GM19463 (cell line): ENCODE measurements around the gene CLRN3.

Experiments used
- ATAC-seq: cut with Tn5 transposase; IDR thresholded peaks from one replicate; pipeline ENCODE4 v1.9.1; 2021; ENCODE audit warnings: mild to moderate bottlenecking, moderate library complexity; ENCODE audit not compliant: unreplicated experiment

The CLRN3 gene

GRCh38 chr10:127875916-127876315 lies 16.8 kb downstream of the CLRN3 start:
- ATAC-seq: no peak

GRCh38 chr10:127875449-127875765 lies 17.3 kb downstream of the CLRN3 start:
- no peak for ATAC-seq

DNA sequence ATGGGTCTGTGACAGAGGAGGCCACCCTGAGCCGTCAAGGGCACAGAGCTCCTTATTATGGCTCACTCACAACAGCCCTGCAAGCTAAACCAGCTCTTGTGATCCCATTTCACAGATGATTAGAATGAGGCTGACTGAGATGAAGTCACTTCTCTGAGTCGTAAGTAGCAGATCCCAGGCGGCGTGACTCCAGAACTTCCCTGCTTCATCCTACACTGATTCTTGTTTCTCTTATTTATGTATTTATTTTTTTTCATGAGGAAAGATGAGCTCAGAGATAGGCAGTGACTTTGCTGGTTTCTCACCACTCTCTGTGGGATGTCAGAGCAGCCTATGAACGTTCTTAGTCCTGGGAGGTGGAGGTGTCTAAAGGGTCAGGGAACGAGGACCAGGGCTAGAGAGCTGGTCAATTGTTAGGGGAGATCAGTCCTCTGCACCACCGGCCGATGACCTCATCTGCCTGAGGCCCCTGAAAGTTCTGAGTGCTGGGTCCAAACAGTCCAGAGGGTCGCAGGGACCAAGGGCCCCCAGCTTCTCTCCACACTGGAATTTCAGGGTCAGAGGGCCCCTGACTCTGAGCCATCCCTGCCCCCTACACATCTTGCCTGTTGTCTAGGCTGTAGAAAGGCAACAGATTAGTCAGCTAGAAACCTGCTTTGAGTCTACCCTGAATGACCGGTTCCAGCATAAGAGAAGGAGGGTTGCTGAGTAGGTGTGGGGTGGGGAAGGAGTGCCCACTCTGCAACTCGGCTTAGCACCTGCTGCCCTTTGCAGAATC lies 17.9 kb downstream of the CLRN3 start:
- peak; percentile 58 for ATAC-seq

DNA sequence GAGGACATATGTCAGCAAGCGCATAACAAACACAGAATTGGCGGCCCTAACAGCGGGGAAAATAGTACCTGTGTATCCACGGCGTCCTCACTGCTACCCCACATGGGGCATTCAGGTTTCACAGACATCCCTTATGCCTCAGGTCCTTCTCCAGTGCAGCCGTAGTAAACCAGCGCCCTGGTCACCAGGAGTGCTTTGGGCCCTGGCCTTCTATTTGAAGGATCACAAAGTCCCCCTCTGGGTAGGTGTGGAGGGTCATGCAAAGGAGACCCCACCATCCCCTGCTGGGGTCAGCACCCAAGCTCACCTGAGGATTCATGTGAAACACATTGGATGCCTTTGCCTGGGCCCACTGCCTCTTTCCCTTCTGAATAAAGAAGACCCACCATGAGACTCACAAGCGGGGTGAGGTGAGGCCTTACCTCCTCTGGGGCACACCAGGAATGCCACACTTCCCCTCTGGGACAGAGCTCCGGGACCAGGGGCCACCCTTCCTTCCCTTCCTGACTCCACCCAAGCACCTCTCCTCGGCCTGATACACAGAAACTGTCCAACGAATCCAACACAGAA lies 18.8 kb downstream of the CLRN3 start:
- ATAC-seq: no peak

GRCh38 chr10:127872871-127873600 lies 19.7 kb downstream of the CLRN3 start:
- ATAC-seq: no peak

GRCh38 chr10:127872011-127872761 lies 20.6 kb downstream of the CLRN3 start:
- ATAC-seq: no peak

DNA sequence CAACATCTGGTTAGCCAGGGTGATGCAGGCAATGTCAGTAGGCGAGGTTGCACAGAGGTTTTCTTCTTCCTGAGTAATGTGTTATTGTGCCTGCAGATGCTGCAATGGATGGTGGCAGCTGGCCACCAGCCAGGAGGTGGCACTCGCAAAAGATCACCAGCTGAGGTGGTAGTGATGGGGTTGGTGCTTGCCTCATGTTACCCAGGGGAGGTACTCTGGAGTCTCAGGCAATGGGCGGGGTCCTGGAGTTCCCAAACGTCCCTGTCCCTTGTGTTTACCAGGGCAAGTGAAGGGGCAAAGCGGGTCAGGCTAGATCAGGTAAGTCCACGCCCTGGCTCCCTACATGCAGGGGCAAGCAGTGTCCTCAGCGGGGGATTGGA lies 21.1 kb downstream of the CLRN3 start:
- ATAC-seq: no peak

- no peak for ATAC-seq
Observed at GRCh38 chr10:127869329-127869728, 23.4 kb downstream of the CLRN3 start.

DNA sequence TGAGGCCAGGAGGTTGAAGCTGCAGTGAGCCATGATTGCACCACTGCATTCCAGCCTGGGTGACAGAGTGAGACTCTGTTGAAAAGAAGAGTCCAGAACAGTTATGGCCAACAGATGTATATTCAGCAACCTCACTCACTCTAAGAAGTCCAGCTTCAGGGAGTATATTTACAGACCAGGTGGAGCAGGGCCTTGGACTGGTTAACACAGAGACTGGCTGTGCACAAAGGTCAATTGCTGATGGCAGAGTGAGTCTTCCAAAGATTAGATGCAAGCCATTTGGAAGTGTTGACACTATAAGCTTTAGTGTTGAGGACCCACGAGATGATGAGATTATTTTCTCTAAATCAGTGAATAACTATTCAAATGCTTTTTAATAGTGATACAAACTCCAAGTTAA lies 24.9 kb downstream of the CLRN3 start:
- ATAC-seq: no peak

DNA sequence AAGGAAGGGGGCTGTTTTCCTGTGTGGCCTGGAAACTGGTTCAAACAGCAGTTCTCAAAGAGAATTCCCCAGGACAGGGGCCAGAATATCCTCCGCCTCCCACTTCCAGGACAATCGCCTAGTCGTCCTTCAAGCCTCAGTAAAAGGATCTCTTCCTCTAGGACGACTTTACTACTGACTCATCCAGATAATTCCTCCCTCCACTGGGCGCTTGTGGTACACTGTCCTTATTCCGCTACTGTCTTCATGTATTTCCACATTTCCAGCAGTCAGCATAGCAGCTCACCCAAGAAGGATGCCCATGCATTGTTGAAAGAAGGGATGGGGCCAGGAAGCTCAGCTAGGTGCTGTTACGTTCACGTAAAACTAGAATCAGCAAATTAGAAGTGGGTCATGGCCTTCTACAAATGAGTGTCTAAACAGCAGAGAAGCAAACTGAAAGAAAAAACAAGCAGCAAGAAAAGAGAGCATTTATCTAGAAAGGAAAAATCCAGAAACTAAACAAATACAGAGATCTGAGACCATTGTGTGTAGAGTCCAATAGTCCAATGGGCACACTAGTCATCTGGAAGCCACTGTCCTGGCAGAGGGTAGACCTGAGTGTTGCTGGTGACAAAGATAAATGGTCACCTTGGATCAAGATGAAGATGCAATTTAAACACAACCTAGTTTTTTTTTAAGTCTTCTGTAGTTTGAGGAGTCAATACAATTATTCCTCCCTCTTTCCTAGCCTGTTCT lies 26.3 kb downstream of the CLRN3 start:
- no peak for ATAC-seq

GRCh38 chr10:127863231-127863825 lies 29.4 kb downstream of the CLRN3 start:
- ATAC-seq: no peak

GRCh38 chr10:127860592-127860991 lies 32.1 kb downstream of the CLRN3 start:
- ATAC-seq: no peak

- ATAC-seq: no peak
Observed at GRCh38 chr10:127855976-127856375, 36.8 kb downstream of the CLRN3 start.

DNA sequence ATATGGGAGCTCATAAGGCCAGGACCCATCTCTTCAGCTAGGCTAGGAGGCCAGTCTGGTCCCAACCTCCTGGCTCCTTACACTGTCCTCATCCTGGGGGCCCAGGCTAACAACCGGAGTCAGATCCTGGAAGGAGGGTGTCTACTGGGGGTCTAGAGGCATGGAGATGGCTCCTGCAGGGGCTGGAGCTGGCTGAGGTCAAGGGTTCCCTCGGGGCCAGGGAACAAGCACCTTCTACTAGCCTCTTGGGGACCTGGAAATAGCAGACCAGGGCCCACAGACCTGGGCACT lies 37.2 kb downstream of the CLRN3 start:
- no peak for ATAC-seq

GRCh38 chr10:127854769-127855590 lies 37.8 kb downstream of the CLRN3 start:
- ATAC-seq: peak; percentile 61

DNA sequence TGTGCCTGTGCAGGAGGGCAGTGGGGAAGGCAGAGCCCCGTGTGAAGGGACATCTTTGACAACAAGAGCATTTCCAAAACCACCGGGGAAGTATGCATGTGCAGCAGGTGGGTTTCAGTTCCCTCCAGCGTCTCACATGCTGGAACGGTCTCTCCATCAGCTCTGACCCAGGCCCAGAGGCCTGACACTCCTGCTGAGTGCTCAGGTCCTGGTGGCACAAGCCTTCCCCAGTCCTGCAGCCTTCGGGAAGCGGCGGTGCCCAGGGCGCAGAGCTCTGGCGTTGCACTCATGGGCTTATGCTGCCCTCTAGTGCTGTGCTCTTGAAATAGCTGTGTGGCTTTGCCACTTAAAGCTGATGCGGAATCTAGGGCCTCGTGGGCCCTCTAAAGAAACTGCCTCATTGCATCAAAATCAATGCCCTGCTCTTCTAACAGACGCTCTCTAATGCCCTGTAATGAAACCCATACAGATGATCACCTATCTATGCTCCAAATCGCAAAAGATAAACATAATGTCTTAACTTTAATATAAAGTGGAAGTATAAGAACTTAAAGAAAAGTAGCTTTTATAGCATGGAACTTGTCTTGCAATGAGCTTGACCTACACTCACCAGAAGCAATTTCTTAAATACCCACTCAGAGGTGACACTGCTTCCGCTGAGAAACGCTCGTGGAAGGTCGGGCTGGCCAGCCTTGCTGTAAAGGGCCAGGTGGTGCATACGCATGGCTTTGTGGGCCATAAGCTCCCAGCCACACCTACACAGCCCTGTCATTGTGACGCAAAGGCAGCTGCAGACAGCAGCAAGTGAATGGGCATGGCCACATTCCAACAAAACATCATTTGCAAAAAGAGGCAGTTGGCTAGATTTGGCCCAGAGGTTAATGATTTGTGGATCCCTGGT lies 38.6 kb downstream of the CLRN3 start:
- peak; percentile 65 for ATAC-seq

DNA sequence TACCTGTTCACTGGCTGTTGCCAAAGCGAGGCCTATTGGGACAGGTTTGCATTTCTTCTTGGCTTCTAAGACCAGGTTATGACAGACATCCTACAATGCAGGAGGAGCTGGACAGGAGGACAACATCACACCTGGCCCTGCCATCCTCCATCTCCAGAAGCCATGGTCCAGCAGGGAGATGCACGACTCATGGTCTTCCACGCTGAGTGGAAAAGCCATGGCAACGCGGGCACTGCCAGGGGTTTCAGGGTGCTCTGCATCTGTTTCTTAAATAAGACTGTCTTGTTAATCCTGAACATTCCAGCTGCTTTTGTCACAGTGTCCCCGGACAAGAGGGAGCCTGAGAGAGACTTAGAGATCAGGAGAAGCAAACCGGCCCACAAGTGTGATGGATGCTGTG lies 40.3 kb downstream of the CLRN3 start:
- ATAC-seq: no peak

DNA sequence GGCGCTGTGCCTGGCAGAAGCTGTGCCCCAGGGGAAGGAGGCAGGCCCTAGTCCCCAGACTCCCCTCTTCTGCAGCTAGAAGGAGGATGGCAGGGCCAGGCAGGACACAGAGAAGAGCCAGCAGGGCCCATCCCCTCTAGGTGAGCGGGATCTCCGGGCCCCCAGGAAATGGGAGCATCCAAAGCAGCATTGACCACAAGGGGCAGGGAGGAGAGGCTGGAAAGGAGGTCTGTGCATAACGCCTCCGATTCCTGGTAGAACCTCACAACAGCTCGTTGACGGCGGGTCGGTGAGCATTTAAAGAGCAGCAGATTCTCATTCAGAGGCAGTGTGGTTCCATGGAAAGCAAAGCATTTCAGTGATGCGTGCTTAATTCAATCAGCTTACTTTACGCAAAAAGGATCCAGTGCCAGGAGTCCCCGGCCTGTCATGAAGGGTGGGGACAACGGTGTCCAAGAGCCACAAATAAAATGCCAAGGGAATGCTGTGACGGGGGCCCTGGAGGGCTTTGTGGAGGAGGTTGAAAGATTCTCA lies 41.0 kb downstream of the CLRN3 start:
- ATAC-seq: no peak

DNA sequence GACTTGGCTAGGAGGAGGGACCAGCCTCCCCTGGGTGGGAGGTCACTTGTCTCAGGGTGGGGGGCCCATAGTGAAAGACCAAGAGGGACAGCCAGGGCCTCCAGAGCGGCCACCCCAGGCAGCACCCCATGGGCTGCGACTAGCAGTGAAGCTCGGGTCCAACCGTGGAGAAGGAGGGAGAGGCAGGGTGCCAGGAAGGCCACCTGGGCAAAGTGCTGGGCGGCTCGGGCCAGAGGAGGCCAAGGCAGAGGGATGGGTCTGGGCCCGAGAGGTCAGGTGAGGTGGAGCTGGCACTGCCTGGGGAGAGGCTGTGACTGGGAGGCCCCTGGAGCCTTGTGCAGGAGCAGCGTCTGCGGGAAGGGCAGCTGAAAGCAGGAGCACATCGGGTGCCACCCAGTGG lies 41.8 kb downstream of the CLRN3 start:
- no peak for ATAC-seq
